ENCODE results near the gene KDM1A. TPM values are rescaled to one million over a fixed set of nuclear protein-coding genes. Genes with fewer than 3 reads are reported as not detected.
A peak's percentile ranks its signal among the peaks of the same experiment; 100 is the strongest.

KDM1A gene
- total RNA-seq, 4 donors from 2014 or later: 37.8 to 64.1 (median 62.3) TPM

GRCh38 chr1:23074012-23074411 lies 54.7 kb downstream of the KDM1A start:
- Histone ChIP-seq H3K27me3 (no peaks in the 10 kb centered on the region), H3K36me3 (peaks cover 0 to 91% (median 12%) of the 10 kb centered on the region in 3 donors), H3K4me1 (no peaks in the 10 kb centered on the region), H3K9me3 (no peaks in the 10 kb centered on the region), H3K4me3 (no peak overlapping the region), H3K27ac (no peak overlapping the region)
- DNase-seq: no peak
- intact Hi-C loops (cut with DNase I): no loop called here
- TF ChIP-seq POLR2A (IDR thresholded peaks at IDR 0.05): no peak
- no peak for TF ChIP-seq CTCF (IDR thresholded peaks at IDR 0.05)

GRCh38 chr1:23079025-23079424 lies 59.8 kb downstream of the KDM1A start:
- no peaks in the 10 kb centered on the region for H3K9me3 ChIP-seq
- H3K4me1 ChIP-seq: peaks cover 0 to 4% (median 0%) of the 10 kb centered on the region in 3 donors
- H3K4me3 ChIP-seq: no peak overlapping the region
- peaks cover 0 to 91% (median 35%) of the 10 kb centered on the region in 3 donors for H3K36me3 ChIP-seq
- DNase-seq: no peak
- H3K27ac ChIP-seq: no peak overlapping the region
- intact Hi-C loops (cut with DNase I): no loop called here
- WGBS, 2 donors: 72 to 74% methylated on average over 5 of the region's 6 CpGs
- TF ChIP-seq POLR2A (IDR thresholded peaks at IDR 0.05) (no peak), CTCF (IDR thresholded peaks at IDR 0.05) (no peak)
- no peaks in the 10 kb centered on the region for H3K27me3 ChIP-seq

- WGBS, 2 donors: 79 to 91% methylated on average over 2 to 3 of the region's 3 CpGs
- no peak for TF ChIP-seq CTCF (IDR thresholded peaks at IDR 0.05)
- TF ChIP-seq POLR2A (IDR thresholded peaks at IDR 0.05): no peak
- no peaks in the 10 kb centered on the region for H3K9me3 ChIP-seq
- no peak overlapping the region for H3K27ac ChIP-seq
- H3K4me1 ChIP-seq: peaks cover 0 to 8% (median 0%) of the 10 kb centered on the region in 3 donors
- peaks cover 0 to 95% (median 35%) of the 10 kb centered on the region in 3 donors for H3K36me3 ChIP-seq
- no peak overlapping the region for H3K4me3 ChIP-seq
- DNase-seq: no peak
- H3K27me3 ChIP-seq: no peaks in the 10 kb centered on the region
- intact Hi-C loops (cut with DNase I): loop anchor here (10.0 kb wide), 1 partner anchor 106 kb away; the partner anchor contains the start of gene LACTBL1
These were observed 61.6 kb downstream of the KDM1A start for GRCh38 chr1:23080885-23081284.

GRCh38 chr1:23081376-23081775 lies 62.1 kb downstream of the KDM1A start:
- peaks cover 0 to 8% (median 0%) of the 10 kb centered on the region in 3 donors for H3K4me1 ChIP-seq
- no peak overlapping the region for H3K27ac ChIP-seq
- peaks cover 0 to 100% (median 35%) of the 10 kb centered on the region in 3 donors for H3K36me3 ChIP-seq
- H3K4me3 ChIP-seq: no peak overlapping the region
- 79 to 87% methylated on average over 3 of the region's 3 CpGs for WGBS, 2 donors
- H3K9me3 ChIP-seq: no peaks in the 10 kb centered on the region
- intact Hi-C loops (cut with DNase I): loop anchor here (10.0 kb wide), 1 partner anchor 107 kb away; the partner anchor contains the start of gene LACTBL1
- H3K27me3 ChIP-seq: no peaks in the 10 kb centered on the region
- TF ChIP-seq POLR2A (IDR thresholded peaks at IDR 0.05): no peak
- TF ChIP-seq CTCF (IDR thresholded peaks at IDR 0.05): peak in 4 of 6 experiments; percentile 11 to 45 (median 26)
- DNase-seq: no peak

GRCh38 chr1:23083714-23084480 lies 64.6 kb downstream of the KDM1A start:
- H3K27ac ChIP-seq: peak overlapping the region in 2 of 4 donors; percentile 4 to 13
- H3K36me3 ChIP-seq: peaks cover 11 to 100% (median 43%) of the 10 kb centered on the region in 3 donors
- TF ChIP-seq POLR2A (IDR thresholded peaks at IDR 0.05): no peak
- no peak for TF ChIP-seq CTCF (IDR thresholded peaks at IDR 0.05)
- H3K4me3 ChIP-seq: no peak overlapping the region
- DNase-seq: no peak
- no peaks in the 10 kb centered on the region for H3K9me3 ChIP-seq
- H3K4me1 ChIP-seq: peaks cover 0 to 8% (median 0%) of the 10 kb centered on the region in 3 donors
- intact Hi-C loops (cut with DNase I): loop anchor here (10.0 kb wide), 1 partner anchor 109 kb away; the partner anchor contains the start of gene LACTBL1
- H3K27me3 ChIP-seq: no peaks in the 10 kb centered on the region
- 78 to 81% methylated on average over 5 of the region's 5 CpGs for WGBS, 2 donors

Data from esophagus squamous epithelium (tissue), 5 donors.